SKM-1 treated with dmso at 0.1 percent for 144 hours (cell line): ENCODE data around the gene NXPE3.

Experiments
- DNase-seq: peaks from one replicate; lab custom pipeline; 2025; ENCODE audit not compliant: unreplicated experiment; lab: John Stamatoyannopoulos, UW

Gene NXPE3

DNA sequence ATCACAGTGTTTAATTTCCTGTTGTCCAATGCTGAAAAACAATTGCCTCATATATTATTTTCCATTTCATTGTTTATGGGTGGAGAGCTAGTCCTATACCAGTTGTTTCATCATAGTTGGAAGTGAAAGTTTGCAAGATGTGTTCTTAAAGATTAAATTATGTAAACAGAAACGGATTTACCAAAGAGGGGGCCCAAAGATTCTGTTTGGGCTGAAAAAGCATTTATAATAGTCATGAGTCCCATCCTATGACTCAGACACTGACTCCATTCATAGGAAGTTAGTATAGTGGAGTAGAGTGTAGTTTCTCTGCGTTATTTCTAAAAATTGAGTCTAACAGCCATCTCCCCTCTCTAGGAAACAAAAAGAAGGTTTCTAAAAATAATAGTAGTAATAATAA, 94.6 kb downstream of the NXPE3 start:
- no peak for DNase-seq

DNA sequence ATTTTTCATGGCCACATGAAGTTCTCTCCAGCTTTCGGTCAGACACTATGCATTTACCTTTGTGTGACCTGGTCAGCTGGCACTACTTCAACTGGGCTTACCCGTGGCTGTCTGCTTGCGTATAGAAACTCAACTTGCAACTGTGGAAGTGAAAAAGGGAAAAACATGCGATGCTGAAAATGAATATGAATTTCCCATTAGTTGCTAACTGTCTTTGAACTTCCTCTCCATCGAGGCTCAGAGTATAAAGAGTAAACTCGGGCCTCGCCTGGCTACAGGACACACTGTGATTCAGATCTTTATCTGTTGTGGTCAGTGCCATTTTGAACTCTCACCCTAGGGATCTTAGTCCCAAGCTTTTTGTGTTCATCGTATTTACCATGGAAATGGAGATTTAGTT, 97.1 kb downstream of the NXPE3 start:
- DNase-seq: no peak
